ENCODE data around the gene FBXO31. TPM values are rescaled to one million over a fixed set of nuclear protein-coding genes. Genes with fewer than 3 reads are reported as not detected.
"Not testable (repeated sequence)": the region's sequence is repeated elsewhere in the genome, so short reads cannot be mapped to it uniquely, and the experiment has no call there.

FBXO31 gene
- total RNA-seq, 1 donor from 2014 or later: 25.6 TPM

DNA sequence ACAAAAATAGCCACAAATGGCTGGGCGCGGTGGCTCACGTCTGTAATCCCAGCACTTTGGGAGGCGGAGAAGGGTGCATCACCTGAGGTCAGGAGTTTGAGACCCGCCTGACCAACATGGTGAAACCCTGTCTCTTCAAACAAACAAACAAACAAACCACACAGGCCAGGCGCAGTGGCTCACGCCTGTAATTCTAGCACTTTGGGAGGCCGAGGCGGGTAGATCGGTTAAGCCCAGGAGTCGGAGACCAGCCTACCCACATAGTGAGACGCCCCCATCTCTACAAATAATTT lies 1.2 kb upstream of the FBXO31 start:
- not testable (repeated sequence) for DNase-seq

DNA sequence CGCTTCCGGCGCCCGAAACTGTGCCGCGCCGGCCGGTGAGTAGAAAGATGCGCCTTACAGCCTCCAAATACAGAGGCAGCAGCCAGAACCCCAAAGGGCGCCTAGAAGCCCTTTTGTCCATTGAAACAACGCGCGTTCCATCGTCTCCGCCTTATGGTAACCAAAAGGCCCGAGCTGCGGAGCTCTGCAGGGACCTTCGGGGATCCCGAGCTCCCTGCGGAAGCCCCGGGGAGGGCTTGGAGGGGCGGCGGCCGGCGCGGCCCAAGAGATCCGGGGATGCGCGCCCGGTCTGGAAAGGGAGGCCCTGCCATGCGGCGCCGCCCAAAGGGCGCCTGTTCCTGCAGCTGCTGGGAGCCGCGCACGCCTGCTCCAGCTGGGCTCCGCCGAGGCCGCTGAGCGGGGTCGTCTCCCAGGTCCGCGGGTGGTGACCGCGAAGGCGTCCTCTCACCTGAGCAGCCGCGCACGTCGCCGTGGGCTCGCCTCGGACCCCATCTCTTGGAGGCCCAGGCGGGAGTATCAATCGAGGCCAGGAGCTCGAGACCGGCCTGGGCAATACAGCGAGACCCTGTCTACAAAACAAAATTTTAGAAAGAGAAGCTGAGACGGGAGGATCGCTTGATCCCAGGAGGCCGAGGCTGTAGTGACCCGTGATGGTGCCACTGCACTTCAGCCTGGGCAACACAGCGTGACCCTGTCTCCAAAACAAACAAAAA lies 742 bp upstream of the FBXO31 start:
- DNase-seq: no peak

DNA sequence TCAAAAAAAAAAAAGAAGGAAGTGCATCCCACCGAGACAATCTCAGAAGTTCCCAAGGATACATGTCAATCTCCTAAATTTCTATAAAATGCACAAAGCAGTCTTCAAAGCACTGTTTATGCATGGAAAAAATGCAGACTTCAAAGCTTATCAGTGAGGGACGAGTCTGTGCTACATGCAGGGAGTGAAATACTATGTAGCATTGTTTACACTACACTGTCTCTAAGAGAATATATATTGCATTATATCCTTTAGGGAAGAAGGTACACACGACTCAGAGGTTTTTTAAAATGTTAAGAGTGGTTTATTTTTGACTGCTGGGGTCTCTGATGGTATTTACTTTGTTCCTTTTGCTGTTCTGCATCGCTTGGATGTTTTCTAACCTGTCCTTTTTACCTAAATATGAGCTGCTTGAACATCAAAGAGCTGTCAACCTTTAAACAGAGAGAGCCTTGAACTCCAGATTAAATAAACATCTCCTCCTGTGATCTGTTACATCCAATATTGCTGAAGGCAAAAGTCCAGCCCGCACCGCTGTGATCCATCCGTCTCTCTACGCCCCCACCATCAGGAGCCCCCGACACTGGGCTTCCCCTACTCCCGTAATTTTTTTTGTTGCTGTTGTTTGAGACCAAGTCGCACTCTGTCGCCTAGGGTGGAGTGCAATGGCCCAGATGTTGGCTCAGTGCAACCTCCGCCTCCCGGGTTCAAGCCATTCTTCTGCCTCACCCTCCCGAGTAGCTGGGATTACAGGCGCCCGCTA lies 1.4 kb downstream of the FBXO31 start:
- DNase-seq: no peak

DNA sequence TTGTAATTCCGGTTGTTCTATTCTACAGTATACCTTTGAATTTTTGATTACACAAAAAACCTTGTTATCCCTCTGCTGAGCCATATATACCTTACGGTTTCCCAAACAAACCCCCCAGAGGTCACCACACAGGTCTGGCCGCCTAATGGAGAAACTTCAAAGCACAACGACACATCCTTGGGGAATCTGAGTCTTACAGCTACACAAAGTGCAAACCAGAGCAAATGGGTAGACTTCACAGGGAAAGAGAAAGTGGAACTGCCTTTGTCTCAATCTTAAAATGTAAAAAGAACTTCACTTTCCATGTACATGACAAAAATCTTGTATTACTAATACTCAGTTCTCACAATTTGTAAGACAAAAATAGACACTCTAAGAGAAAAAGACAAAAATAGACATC lies 2.7 kb downstream of the FBXO31 start:
- no peak for DNase-seq

DNA sequence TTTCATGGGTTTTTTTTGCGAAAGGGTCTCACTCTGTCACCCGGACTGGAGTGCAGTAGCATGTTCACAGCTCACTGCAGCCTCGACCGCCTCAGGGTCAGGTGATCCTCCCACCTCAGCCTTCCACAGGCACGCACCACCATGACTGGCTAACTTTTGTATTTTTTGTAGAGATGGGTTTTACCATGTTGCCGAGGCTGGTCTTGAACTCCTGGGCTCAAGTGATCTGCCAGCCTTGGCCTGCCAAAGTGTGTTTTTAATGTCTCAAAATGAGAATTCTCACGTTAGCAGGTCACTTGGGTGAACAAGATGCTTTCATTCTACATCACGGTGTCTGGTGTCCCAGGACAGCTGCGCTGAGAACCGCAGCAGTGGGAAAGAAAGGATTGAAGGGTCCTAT lies 3.2 kb downstream of the FBXO31 start:
- no peak for DNase-seq

DNA sequence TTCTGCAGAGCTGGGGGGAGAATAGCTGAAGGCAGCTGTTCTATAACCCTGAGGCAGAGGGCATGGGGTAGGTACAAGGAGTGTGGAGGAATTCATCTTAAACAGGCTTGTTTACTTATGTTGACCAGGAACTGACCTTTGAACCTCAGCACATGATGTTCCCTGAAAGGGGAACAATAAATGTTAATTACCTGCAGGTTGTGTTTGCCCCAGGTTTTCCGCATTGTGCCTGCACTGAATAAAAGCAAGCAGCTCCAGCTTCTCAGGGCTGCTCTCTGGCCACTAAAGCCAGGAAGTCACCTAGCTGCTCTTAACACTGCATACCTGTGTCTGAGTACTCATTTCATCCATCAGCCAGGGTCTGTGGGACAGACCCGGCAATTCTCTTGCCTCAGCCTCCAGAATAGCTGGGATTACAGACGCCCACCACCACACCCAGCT lies 4.2 kb downstream of the FBXO31 start:
- not testable (repeated sequence) for DNase-seq

DNA sequence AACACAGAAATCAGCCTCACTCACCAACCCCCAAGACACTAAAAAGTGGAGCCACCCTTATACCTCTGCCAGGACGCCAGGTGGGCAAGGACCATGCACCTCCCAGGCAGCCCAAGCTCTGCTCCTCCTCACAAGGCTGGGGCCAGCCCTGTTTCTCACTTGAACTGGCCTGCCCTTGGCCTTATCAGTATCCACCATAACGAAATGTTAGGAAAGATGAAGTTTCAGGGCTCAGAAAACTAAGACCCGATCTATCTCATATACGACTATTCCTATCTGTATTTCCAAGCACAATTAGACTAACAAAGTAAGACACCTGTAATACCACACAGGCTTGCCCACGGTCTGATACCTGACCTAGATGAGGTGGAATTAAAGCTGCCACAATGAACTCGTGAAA lies 6.9 kb downstream of the FBXO31 start:
- DNase-seq: no peak

DNA sequence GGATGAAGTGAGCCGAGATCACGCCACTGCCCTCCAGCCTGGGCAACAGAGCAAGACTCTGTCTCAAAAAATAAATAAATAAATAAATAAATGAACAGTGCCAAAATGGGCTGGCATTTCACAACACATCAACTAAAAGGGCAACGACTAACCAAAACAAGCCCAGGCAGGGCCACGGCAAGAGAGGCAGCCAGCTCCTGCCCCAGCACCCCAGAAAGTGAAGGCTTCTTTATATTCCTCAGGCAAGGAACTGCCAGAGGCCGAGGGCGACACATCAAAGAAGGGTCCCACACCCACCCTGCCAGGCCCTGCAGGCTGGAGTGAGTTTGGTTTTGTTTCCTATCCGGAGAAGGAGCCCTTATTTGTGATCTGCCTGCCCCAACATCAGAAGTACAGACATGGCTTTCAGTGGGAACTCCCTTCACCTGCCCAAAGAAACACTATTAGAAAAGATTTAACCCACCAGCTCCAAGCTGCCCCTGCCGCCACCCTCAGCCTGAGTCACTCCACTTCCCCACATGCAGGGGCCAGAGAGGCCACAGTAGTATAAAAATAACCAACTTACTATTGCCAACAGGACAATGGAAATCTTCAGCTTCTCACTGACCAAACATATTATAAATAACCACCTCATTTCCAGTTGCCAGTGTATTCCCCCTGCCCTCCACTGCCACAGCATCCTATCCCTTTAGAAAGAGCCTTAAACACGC lies 8.0 kb downstream of the FBXO31 start:
- DNase-seq: no peak

DNA sequence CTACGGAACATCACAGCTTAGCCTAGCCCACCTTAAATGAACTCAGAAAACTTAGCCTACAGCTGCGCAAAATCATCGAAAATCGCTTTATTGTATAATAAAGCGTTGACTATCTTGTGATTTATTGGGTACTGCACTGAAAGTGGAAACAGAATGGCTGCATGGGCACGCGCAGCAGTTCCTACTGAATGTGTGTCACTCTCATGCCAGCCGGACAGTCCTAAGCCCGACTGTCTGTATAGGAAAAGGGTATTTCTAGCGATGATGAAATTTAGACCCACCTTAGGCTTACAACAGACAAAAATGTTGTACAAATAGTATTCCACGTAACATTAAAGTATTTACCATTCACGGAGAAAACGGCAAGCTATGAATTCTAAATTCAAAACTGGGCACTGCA lies 9.3 kb downstream of the FBXO31 start:
- DNase-seq: no peak

DNA sequence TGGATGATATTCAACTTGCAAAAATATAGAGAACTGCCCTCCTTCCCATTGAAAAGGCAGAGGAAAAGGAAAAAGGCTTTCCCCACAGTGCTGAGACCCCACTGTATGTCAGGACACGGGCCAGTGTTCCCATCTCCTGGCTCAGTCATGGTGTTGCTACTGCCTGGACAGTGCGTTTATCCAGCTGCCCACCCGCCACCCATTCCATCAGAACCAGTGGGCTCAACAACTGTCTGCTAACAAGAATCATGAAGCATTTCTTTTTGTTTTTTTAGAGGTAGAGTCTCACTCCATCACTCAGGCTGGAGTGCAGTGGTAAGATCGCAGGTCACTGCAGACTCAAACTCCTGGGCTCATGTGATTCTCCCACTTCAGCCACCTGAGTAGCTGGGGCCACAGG lies 11.3 kb downstream of the FBXO31 start:
- no peak for DNase-seq

DNA sequence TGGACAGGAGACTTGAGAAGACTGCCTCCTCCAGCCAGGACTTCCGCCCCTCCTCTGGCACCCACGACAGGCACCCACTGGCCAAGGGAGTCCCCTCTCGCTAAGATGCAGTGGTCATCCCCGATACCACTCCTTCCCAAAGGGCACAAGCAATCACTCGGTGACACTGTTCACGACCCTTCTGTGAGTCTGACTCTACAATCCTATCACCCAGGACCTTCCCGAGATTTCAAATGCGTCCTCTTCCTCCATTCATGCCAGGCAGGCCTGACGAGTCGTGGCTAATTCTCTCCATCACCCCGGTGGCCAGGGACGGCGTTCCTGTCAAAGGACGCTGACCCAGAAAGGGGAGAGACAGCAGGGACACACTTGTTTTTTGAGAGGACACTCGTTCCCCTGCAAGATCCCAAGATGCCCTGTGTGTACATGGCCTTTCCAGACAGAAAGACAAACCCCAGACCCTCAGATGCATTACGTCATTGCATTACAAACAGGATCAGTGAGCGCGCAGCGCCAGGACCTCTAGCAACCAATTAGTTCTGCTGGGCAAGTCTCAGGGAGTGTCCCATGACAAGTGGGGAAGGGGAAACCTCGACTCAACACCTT lies 12.2 kb downstream of the FBXO31 start:
- DNase-seq: no peak

DNA sequence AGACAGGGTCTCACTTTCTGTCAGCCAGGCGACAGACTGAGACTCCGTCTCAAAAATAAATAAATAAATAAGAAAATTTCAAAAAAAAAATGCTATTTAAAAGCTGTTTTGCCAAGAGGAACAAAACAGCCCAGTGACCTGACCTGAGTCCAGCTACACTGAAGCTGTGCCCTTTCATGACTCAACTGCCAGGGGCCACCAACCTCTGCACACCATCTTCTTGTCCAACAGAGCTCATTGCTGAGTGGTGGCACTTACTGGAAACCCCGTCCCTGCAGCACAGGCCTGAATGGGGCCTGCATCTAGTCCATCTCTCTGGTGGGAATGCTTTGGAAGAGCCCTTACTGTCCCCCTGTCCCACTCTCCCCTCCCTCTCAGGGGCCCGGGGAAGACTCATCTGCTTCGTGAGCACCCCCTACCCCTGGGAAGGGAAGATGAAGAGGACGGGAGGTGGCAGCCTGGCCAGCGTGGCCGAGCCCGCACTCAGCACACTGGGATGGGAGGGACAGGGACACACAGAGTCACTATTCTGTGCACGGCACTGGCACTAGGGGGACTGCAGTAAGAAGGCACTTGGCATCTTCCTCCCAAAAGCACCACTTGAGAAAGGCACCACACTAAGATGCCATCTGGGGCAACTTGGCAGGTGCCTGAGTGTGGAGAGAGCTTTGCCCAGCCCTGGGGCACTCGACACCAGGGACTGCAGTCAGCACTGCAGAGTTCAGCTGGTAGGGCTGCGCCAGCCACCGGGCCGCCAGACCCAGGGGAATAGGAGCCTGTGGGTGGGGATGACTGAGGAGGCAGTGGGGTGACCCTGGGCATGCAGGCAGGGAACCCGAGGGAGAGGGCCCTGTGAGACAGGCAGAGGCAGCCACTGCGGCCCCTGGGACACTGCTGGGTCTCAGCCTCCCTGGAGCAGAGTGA lies 13.5 kb downstream of the FBXO31 start:
- no peak for DNase-seq

DNA sequence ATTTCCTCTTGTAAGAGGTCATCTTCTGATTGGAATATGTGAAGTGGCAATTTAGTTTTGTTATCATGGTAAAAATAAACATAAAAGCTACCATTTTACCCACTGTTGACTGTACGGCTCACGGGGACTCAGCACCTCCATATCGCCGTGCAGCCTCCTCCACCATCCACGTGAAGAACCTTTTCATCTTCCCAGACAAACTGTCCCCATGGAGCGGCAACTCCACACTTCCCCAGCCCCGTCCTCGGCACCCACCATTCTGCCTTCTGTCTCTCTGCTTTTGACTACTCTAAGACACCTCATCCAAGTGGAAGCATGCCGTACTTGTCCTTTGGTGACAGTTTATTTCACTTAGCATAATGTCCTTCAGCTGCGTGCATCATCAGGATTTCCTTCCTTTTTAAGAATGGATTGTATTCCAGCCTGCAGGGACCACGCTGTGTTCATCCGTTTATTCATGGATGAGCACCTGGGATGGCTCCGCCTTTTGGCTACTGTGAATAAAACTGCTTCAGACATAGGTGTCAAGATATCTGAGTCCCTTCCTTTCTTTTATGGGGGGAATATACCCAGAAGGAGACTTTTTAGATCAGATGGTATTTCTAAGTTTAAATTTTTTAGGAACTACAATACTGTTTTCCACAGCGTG lies 14.3 kb downstream of the FBXO31 start:
- no peak for DNase-seq

DNA sequence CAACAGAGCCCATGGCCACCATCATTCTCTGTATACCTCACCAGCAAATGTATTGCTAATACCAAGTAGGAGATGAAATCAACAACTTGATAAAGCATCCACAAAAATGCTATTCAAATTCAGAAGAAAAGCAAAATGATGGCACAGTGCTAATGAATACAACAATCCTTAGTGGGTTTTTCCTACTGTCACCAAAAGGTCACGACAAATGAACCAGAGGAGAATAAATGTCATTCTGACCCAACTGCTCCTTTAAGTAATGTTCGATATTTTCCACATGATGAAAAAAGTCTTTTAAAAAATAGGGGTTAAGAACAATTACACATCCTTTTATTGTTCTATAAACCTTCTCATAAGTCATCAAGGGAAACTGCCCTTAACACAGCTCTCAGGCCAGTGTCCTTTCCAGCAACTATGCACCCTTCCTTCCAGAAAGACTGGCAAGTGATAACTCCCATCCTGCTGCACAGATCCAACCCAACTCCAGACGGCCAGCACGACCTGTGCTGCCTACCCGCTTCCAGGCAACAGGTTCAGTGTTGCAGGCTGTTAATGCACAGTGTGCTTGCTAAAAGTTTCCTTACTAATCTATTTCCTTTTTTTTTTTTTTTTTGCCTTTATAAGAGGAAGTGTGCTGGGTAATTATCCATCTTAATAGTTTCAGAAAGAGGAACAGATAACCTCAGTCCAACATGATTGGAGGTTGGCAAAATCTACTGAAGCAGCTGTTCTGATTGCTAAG lies 15.4 kb downstream of the FBXO31 start:
- DNase-seq: no peak

DNA sequence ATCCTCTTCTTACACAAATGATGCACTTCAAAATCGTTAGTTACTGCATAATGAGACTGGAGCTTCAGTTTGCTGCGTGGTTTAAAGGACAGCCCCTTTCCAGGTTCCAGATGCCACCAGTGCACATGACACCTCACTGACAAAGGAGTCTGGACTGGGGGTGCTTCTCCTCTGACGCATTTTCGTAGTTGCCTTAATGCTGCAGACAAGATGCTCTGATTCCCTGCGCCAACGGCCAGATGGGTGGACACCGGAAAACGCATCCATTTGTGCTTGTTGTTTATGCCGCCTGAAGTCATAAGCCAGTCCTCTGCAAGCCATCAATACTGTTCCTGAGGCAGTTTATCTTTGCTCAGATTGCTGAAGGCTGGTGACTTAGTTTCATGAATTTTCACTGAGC lies 16.0 kb downstream of the FBXO31 start:
- DNase-seq: no peak

DNA sequence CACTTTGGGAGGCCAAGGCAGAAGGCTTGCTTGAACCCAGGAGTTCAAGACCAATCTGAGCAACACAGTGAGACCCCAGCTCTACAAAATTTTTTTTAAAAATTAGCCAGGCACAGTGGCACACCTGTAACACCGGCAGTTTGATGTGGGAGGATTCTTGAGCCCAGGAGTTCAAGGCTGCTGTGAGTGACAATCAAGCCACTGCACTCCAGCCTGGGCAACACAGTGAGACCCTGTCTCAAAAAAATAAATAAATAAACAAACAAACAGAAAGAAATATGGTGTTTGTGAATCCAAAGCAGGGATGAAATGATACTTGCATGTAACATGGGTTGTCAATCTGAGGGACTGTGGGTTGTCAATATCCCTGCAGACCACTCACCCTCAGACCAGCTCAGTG lies 16.6 kb downstream of the FBXO31 start:
- DNase-seq: no peak

DNA sequence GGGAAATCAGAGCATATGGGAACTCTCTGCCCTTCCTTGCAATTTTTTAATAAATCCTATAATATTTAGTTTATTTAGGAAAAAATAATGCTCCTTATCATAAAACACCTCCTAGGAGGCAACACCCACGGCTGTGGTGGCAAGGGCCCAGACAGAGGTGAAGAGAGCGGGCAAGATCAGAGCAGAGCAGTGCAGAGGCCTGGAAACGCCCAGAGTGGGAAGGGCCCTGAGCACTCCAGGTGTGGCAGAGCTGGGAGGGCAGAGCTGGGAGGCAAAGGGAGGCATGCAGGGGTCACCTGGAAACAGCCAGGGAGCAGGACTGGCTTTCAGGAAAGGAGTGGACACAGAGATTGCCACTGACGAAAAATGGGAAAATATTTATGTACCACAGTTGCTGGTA lies 17.3 kb downstream of the FBXO31 start:
- DNase-seq: no peak

DNA sequence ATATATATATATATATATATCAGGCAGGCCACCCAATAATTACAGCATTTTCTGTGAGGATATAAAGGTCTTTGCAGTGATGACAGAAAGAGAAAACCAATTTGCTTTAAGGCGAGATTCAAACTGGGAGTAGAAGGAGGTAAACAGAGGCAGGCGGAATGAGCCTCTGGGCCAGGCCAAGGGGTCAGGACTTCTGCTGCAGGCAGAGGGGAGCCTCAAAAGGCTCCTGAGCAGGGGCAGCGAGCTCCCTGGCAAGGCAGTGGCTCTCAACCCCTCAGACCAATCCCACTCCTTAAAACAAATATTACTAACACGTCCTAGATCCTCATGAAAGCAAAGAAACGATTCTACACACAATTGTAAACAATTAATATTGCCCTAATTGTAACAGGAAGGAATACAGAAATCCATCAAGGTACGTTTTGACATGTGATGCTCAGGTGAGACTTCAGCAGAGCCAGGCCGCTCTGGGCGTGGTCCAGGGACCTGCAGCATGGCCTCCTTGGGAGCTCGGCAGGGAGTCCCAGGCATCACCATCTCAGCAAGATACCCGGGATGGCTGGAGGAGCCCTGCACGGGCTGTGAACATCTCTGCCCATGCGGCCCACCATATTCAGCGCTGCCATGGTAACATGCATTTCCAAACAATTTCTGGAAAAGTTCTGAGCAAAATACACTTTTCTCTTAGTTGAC lies 18.4 kb downstream of the FBXO31 start:
- no peak for DNase-seq

DNA sequence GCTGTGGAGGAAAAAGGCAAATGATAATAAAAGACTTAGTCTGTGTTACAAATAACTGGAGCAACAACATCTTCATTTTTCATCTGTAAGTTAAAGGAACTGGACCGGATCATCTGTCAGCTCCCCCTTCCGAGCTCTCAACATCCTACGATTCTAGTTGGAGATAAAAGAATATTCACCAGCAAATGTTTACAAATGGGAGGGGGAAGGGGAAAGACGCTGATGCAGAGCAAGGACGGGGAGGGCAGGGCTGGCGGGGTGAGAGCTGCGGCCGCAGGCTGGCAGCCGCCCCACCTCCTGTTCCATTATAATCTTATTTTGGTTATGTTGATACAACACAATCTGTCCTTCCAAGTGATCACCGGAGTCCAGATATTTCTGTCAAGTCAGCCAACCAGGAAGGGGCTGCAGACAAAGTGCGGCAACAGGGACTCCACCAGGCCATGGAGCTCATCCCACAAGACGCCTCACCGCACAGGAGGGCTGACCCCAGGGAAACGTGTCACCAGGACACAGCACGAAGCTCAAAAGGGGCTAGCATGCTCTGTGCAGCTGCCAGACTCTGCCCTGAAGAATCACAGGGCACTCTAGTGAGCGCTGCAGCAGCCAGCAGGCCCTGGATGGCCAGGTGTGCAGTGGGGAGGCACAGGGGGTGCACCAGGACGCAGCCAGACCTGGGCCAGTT lies 19.7 kb downstream of the FBXO31 start:
- DNase-seq: no peak

All from occipital lobe (tissue), 2 donors.